ENCODE measurements around the gene SNHG17.

The SNHG17 gene

DNA sequence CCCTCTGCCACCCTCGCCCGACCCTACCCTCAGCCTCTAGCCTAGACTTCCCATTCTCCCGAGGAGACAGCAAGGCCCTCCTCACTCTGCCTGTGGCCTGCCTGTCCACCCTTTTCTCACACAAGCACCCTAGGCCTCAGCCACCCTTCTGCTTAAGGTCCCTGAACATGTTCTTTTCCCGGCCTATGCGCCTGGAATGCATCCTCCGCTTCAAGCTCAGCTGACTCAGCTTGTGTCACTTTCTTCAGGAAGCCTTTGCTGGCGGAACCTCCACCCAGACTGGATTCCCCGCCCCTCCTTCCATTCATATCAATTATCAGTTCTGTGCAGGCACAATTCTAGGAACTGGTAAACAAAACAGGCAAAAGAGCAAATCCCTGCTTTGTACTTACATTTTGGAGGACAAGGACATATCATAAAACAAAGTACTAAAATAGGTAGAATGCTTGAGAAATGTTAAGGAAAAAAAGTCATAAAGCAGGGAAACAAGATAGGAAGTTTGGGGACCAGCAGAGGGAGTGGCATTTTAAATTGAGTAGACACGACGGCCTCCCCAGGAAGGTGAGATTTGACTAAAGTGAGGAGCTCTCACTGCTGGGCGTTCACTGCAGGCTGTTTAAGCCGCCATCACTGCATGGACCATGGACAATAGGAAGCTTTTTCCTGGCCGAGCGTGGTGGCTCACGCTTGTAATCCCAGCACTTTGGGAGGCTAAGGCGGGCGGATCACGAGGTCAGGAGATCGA lies 17.9 kb upstream of the SNHG17 start:
- H3K4me2 ChIP-seq (ENCODE audit: insufficient read depth, low read length, poor library complexity, severe bottlenecking) = no peak overlapping the region
- DNase-seq (ENCODE audit: low spot score) = no peak

DNA sequence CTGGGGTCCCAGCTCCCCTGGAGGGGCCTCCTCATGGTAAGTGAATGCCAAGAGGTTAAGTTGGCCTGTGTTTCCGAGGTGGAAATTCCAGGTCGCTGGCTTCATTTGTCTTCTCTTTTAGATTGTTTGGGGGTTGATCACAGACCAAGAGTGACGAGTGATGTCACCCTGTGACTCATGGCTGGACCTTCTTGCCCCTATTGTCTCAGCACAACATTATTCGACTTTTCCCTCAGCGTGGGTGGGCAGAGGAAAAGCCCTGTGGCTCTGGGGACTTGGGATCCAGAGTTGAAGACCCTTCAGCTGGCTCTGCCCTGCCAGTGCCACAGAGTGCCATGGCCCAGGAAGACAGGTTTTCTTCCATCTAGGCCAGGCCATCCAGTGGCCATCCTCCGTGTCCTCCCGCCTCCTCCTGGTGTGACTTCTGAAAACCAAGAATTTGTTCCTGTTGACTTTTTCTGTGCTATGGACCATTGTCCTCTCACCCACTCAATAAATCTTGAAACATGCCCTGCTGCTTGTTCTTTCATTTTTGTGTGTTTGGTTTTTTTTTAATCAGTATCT lies 15.4 kb upstream of the SNHG17 start:
- Histone ChIP-seq H2BK15ac (ENCODE audit: low read length) (no peak overlapping the region), H3K18ac (ENCODE audit: low read length) (no peak overlapping the region), H3K23ac (ENCODE audit: low read depth, low read length, poor library complexity) (no peak overlapping the region), H2AK5ac (ENCODE audit: low read depth, low read length) (no peak overlapping the region), H3K9ac (ENCODE audit: low read depth, low read length, poor library complexity) (no peak overlapping the region), H3K4me3 (ENCODE audit: low read length in 2 of 2) (no peak overlapping the region), H3K4ac (ENCODE audit: low read length) (no peak overlapping the region), H4K91ac (ENCODE audit: low read depth, low read length, poor library complexity) (no peak overlapping the region), H3K27ac (replicated peaks; ENCODE audit: low read length) (no peak overlapping the region), H2BK120ac (ENCODE audit: low read depth, low read length) (no peak overlapping the region), H3K27me3 (ENCODE audit: control insufficient read depth in 3 of 3, insufficient read depth in 3 of 3, low read depth in 1 of 3, low read length in 3 of 3) (no peaks in the 10 kb centered on the region), H4K8ac (ENCODE audit: low read depth, low read length) (no peak overlapping the region), H2BK5ac (ENCODE audit: low read length) (no peak overlapping the region), H2BK12ac (ENCODE audit: low read length) (no peak overlapping the region), H3K14ac (ENCODE audit: low read length) (no peak overlapping the region), H3K4me2 (ENCODE audit: insufficient read depth, low read length, poor library complexity, severe bottlenecking) (no peak overlapping the region), H3K36me3 (replicated peaks in 1 of 2; ENCODE audit: control insufficient read depth in 2 of 2, insufficient read depth in 2 of 2, low read length in 2 of 2) (peaks cover 18 to 38% of the 10 kb centered on the region in 2 donors), H2AFZ (ENCODE audit: low read length) (no peak overlapping the region), H3K4me1 (ENCODE audit: control insufficient read depth in 2 of 2, insufficient read depth in 1 of 2, low read depth in 1 of 2, low read length in 2 of 2) (peaks cover 5 to 6% of the 10 kb centered on the region in 2 donors), H3K79me1 (ENCODE audit: low read depth, low read length) (peaks cover 10% of the 10 kb centered on the region), H3K9me3 (replicated peaks in 1 of 2; ENCODE audit: control insufficient read depth in 2 of 2, insufficient read depth in 1 of 2, low read depth in 1 of 2, low read length in 2 of 2) (no peaks in the 10 kb centered on the region)
- DNase-seq (ENCODE audit: low spot score) = no peak
- WGBS, 2 donors (ENCODE audit: extremely low coverage in 2 of 2, insufficient read length in 2 of 2, insufficient replicate concordance in 1 of 2) = no CpG with 5 or more reads among the region's 7 CpGs

More for the DNA sequence above, 17.9 kb upstream of the SNHG17 start:
- H3K9ac ChIP-seq (ENCODE audit: low read depth, low read length, poor library complexity) = peak overlapping the region; percentile 79
- H3K79me1 ChIP-seq (ENCODE audit: low read depth, low read length) = peaks cover 4% of the 10 kb centered on the region
- H2BK12ac ChIP-seq (ENCODE audit: low read length) = no peak overlapping the region
- peak overlapping the region; percentile 40 for H3K23ac ChIP-seq (ENCODE audit: low read depth, low read length, poor library complexity)
- no peak overlapping the region for H3K4me3 ChIP-seq (ENCODE audit: low read length in 2 of 2)
- no peaks in the 10 kb centered on the region for H3K4me1 ChIP-seq (ENCODE audit: control insufficient read depth in 2 of 2, insufficient read depth in 1 of 2, low read depth in 1 of 2, low read length in 2 of 2)
- no peaks in the 10 kb centered on the region for H3K27me3 ChIP-seq (ENCODE audit: control insufficient read depth in 3 of 3, insufficient read depth in 3 of 3, low read depth in 1 of 3, low read length in 3 of 3)
- H3K9me3 ChIP-seq (replicated peaks in 1 of 2; ENCODE audit: control insufficient read depth in 2 of 2, insufficient read depth in 1 of 2, low read depth in 1 of 2, low read length in 2 of 2) = no peaks in the 10 kb centered on the region
- no peak overlapping the region for H3K27ac ChIP-seq (replicated peaks; ENCODE audit: low read length)
- no peak overlapping the region for H3K14ac ChIP-seq (ENCODE audit: low read length)
- H2BK120ac ChIP-seq (ENCODE audit: low read depth, low read length) = no peak overlapping the region
- H3K36me3 ChIP-seq (replicated peaks in 1 of 2; ENCODE audit: control insufficient read depth in 2 of 2, insufficient read depth in 2 of 2, low read length in 2 of 2) = peaks cover 16 to 34% of the 10 kb centered on the region in 2 donors
- H2AK5ac ChIP-seq (ENCODE audit: low read depth, low read length) = no peak overlapping the region
- H3K4ac ChIP-seq (ENCODE audit: low read length) = no peak overlapping the region
- WGBS, 2 donors (ENCODE audit: extremely low coverage in 2 of 2, insufficient read length in 2 of 2, insufficient replicate concordance in 1 of 2) = no CpG with 5 or more reads among the region's 19 CpGs
- H4K8ac ChIP-seq (ENCODE audit: low read depth, low read length) = no peak overlapping the region
- no peak overlapping the region for H3K18ac ChIP-seq (ENCODE audit: low read length)
- H2BK5ac ChIP-seq (ENCODE audit: low read length) = no peak overlapping the region
- no peak overlapping the region for H2BK15ac ChIP-seq (ENCODE audit: low read length)
- no peak overlapping the region for H2AFZ ChIP-seq (ENCODE audit: low read length)
- no peak overlapping the region for H4K91ac ChIP-seq (ENCODE audit: low read depth, low read length, poor library complexity)

DNA sequence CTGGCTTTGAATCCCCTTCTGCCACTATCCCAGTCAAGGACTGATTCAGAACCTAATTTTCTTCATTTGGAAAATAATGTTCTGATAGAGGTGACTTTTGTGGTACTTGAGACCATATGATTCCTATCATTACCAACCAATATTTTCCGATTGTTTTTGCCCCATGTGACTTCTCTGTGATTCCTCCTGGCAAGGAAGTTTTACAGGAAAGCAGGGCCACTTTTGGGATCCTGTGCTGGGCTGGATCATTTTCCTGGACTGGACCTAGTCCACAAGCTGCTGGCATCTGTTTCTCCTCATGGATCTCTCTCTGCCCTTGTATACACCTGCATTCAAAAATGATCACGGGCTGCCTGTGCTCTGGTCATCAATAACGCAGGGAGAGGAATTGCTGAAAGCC lies 13.9 kb upstream of the SNHG17 start:
- Histone ChIP-seq H3K4me2 (ENCODE audit: insufficient read depth, low read length, poor library complexity, severe bottlenecking) (no peak overlapping the region), H2AK5ac (ENCODE audit: low read depth, low read length) (no peak overlapping the region), H3K4me3 (ENCODE audit: low read length in 2 of 2) (no peak overlapping the region), H3K9ac (ENCODE audit: low read depth, low read length, poor library complexity) (peak overlapping the region; percentile 2), H4K8ac (ENCODE audit: low read depth, low read length) (no peak overlapping the region), H2BK15ac (ENCODE audit: low read length) (no peak overlapping the region), H3K18ac (ENCODE audit: low read length) (no peak overlapping the region), H3K4me1 (ENCODE audit: control insufficient read depth in 2 of 2, insufficient read depth in 1 of 2, low read depth in 1 of 2, low read length in 2 of 2) (peaks cover 5 to 6% of the 10 kb centered on the region in 2 donors), H2BK12ac (ENCODE audit: low read length) (no peak overlapping the region), H2BK5ac (ENCODE audit: low read length) (no peak overlapping the region), H2AFZ (ENCODE audit: low read length) (no peak overlapping the region), H3K9me3 (replicated peaks in 1 of 2; ENCODE audit: control insufficient read depth in 2 of 2, insufficient read depth in 1 of 2, low read depth in 1 of 2, low read length in 2 of 2) (no peaks in the 10 kb centered on the region), H3K79me1 (ENCODE audit: low read depth, low read length) (peaks cover 10% of the 10 kb centered on the region), H2BK120ac (ENCODE audit: low read depth, low read length) (no peak overlapping the region), H3K27me3 (ENCODE audit: control insufficient read depth in 3 of 3, insufficient read depth in 3 of 3, low read depth in 1 of 3, low read length in 3 of 3) (no peaks in the 10 kb centered on the region), H3K27ac (replicated peaks; ENCODE audit: low read length) (no peak overlapping the region), H3K4ac (ENCODE audit: low read length) (no peak overlapping the region), H3K23ac (ENCODE audit: low read depth, low read length, poor library complexity) (no peak overlapping the region), H3K14ac (ENCODE audit: low read length) (no peak overlapping the region), H4K91ac (ENCODE audit: low read depth, low read length, poor library complexity) (peak overlapping the region; percentile 22), H3K36me3 (replicated peaks in 1 of 2; ENCODE audit: control insufficient read depth in 2 of 2, insufficient read depth in 2 of 2, low read length in 2 of 2) (peaks cover 18 to 38% of the 10 kb centered on the region in 2 donors)
- no CpG with 5 or more reads among the region's 3 CpGs for WGBS, 2 donors (ENCODE audit: extremely low coverage in 2 of 2, insufficient read length in 2 of 2, insufficient replicate concordance in 1 of 2)
- no peak for DNase-seq (ENCODE audit: low spot score)

- Histone ChIP-seq H2BK15ac (ENCODE audit: low read length) (no peak overlapping the region), H3K18ac (ENCODE audit: low read length) (no peak overlapping the region), H3K27me3 (ENCODE audit: control insufficient read depth in 3 of 3, insufficient read depth in 3 of 3, low read depth in 1 of 3, low read length in 3 of 3) (no peaks in the 10 kb centered on the region), H3K4me1 (ENCODE audit: control insufficient read depth in 2 of 2, insufficient read depth in 1 of 2, low read depth in 1 of 2, low read length in 2 of 2) (peaks cover 5 to 6% of the 10 kb centered on the region in 2 donors), H3K79me1 (ENCODE audit: low read depth, low read length) (peaks cover 10% of the 10 kb centered on the region), H2AFZ (ENCODE audit: low read length) (no peak overlapping the region), H3K4ac (ENCODE audit: low read length) (no peak overlapping the region), H4K91ac (ENCODE audit: low read depth, low read length, poor library complexity) (no peak overlapping the region), H3K36me3 (replicated peaks in 1 of 2; ENCODE audit: control insufficient read depth in 2 of 2, insufficient read depth in 2 of 2, low read length in 2 of 2) (peaks cover 18 to 38% of the 10 kb centered on the region in 2 donors), H3K27ac (replicated peaks; ENCODE audit: low read length) (no peak overlapping the region), H2BK120ac (ENCODE audit: low read depth, low read length) (no peak overlapping the region), H2BK12ac (ENCODE audit: low read length) (no peak overlapping the region), H3K23ac (ENCODE audit: low read depth, low read length, poor library complexity) (no peak overlapping the region), H4K8ac (ENCODE audit: low read depth, low read length) (no peak overlapping the region), H3K14ac (ENCODE audit: low read length) (no peak overlapping the region), H3K4me3 (ENCODE audit: low read length in 2 of 2) (peak overlapping the region; percentile 5 to 17), H3K4me2 (ENCODE audit: insufficient read depth, low read length, poor library complexity, severe bottlenecking) (no peak overlapping the region), H3K9ac (ENCODE audit: low read depth, low read length, poor library complexity) (peak overlapping the region; percentile 34), H2AK5ac (ENCODE audit: low read depth, low read length) (no peak overlapping the region), H3K9me3 (replicated peaks in 1 of 2; ENCODE audit: control insufficient read depth in 2 of 2, insufficient read depth in 1 of 2, low read depth in 1 of 2, low read length in 2 of 2) (no peaks in the 10 kb centered on the region), H2BK5ac (ENCODE audit: low read length) (no peak overlapping the region)
- no peak for DNase-seq (ENCODE audit: low spot score)
- WGBS, 2 donors (ENCODE audit: extremely low coverage in 2 of 2, insufficient read length in 2 of 2, insufficient replicate concordance in 1 of 2) = no CpG with 5 or more reads among the region's 10 CpGs
Observed at GRCh38 chr20:38447931-38448675, 13.0 kb upstream of the SNHG17 start.

Data from neuronal stem cell (in vitro differentiated cells).